WTC11 (cell line): ENCODE measurements around the gene THOC5. TPM values are rescaled to one million over a fixed set of nuclear protein-coding genes. Genes with fewer than 3 reads are reported as not detected.

Experiments used
- ATAC-seq: fragments of 200-7000 bp; cut with Tn5 transposase; 2 replicates; pipeline ENCODE4 v1.10.0; 2021; ENCODE audit warnings: mild to moderate bottlenecking, moderate library complexity
- CTCF ChIA-PET: fragments of 300-600 bp; sonication (Branson Sonifier 250); formaldehyde crosslinking; loops from one replicate; lab custom pipeline; 2021; ENCODE audit warnings: antibody characterized with exemption; lab: Charles Lee
- POLR2A ChIA-PET: fragments of 350-600 bp; sonication (Branson Sonifier 250); formaldehyde crosslinking; loops from one replicate; lab custom pipeline; 2021; ENCODE audit warnings: antibody characterized with exemption; lab: Charles Lee
- DNase-seq: peaks from one replicate; pipeline ENCODE4 v3.0.0; 2021; ENCODE audit warnings: low spot score
- H3K27ac Mint-ChIP-seq: 2 replicates; pipeline ENCODE4 v1.8.0; 2021; ENCODE audit warnings: mixed read lengths
- H3K27me3 Mint-ChIP-seq: 2 replicates; pipeline ENCODE4 v1.8.0; 2021; ENCODE audit warnings: low read depth, mild to moderate bottlenecking, moderate library complexity, mixed read lengths
- H3K36me3 Mint-ChIP-seq: 2 replicates; pipeline ENCODE4 v1.8.0; 2021; ENCODE audit warnings: mixed read lengths
- H3K4me1 Mint-ChIP-seq: 2 replicates; pipeline ENCODE4 v1.8.0; 2022; ENCODE audit warnings: mixed read lengths
- H3K4me3 Mint-ChIP-seq: 2 replicates; pipeline ENCODE4 v1.8.0; 2021; ENCODE audit warnings: mild to moderate bottlenecking, moderate library complexity, mixed read lengths
- H3K9me3 Mint-ChIP-seq: 2 replicates; pipeline ENCODE4 v1.8.0; 2021; ENCODE audit warnings: mixed read lengths
- AFF4 ChIP-seq: sonication (generic); formaldehyde crosslinking; IDR thresholded peaks from 2 replicates; pipeline ENCODE4 v1.8.1; 2023; ENCODE audit warnings: mild to moderate bottlenecking, missing genetic modification reagents, borderline replicate concordance
- ATF3 ChIP-seq: sonication (generic); formaldehyde crosslinking; conservative IDR thresholded peaks from 2 replicates; pipeline ENCODE4 v1.8.1; 2022; ENCODE audit warnings: mild to moderate bottlenecking, missing genetic modification reagents
- CREB1 ChIP-seq: sonication (generic); formaldehyde crosslinking; IDR thresholded peaks from 2 replicates; pipeline ENCODE4 v1.8.0; 2023; ENCODE audit warnings: mild to moderate bottlenecking, missing genetic modification reagents
- CTCF ChIP-seq: fragments of 200-600 bp; IDR thresholded peaks from 2 replicates; pipeline ENCODE4 v1.8.0; 2022; ENCODE audit warnings: antibody characterized with exemption
- ELF4 ChIP-seq: sonication (generic); formaldehyde crosslinking; IDR thresholded peaks from 2 replicates; pipeline ENCODE4 v1.8.1; 2022; ENCODE audit warnings: low read depth, mild to moderate bottlenecking, moderate library complexity, missing genetic modification reagents
- EMX1 ChIP-seq: fragments of 250-450 bp; sonication (Bioruptor Pico); IDR thresholded peaks from 2 replicates; pipeline ENCODE4 v1.8.0; 2021; ENCODE audit warnings: mild to moderate bottlenecking
- ESRRA ChIP-seq: sonication (generic); formaldehyde crosslinking; IDR thresholded peaks from 2 replicates; pipeline ENCODE4 v1.8.1; 2022; ENCODE audit warnings: mild to moderate bottlenecking, missing genetic modification reagents, borderline replicate concordance
- FOXK1 ChIP-seq: sonication (generic); formaldehyde crosslinking; IDR thresholded peaks from 2 replicates; pipeline ENCODE4 v1.8.0; 2022; ENCODE audit warnings: mild to moderate bottlenecking, moderate library complexity, missing genetic modification reagents
- GRHL2 ChIP-seq: fragments of 250-450 bp; sonication (Bioruptor Pico); IDR thresholded peaks from 2 replicates; pipeline ENCODE4 v1.8.0; 2022; ENCODE audit warnings: mild to moderate bottlenecking, moderate library complexity; ENCODE audit not compliant: insufficient replicate concordance, severe bottlenecking
- HMGXB4 ChIP-seq: sonication (generic); formaldehyde crosslinking; IDR thresholded peaks from 2 replicates; pipeline ENCODE4 v1.8.1; 2023; ENCODE audit warnings: mild to moderate bottlenecking, moderate library complexity, missing genetic modification reagents
- MXD4 ChIP-seq: fragments of 250-450 bp; sonication (Bioruptor Pico); IDR thresholded peaks from 2 replicates; pipeline ENCODE4 v1.8.0; 2021; ENCODE audit warnings: mild to moderate bottlenecking, moderate library complexity, borderline replicate concordance
- OVOL2 ChIP-seq: fragments of 250-450 bp; sonication (Bioruptor Pico); IDR thresholded peaks from 2 replicates; pipeline ENCODE4 v1.9.0; 2021; ENCODE audit warnings: mild to moderate bottlenecking, borderline replicate concordance
- SOX15 ChIP-seq: fragments of 250-450 bp; sonication (Bioruptor Pico); IDR thresholded peaks from 2 replicates; pipeline ENCODE4 v1.9.0; 2021; ENCODE audit warnings: mild to moderate bottlenecking
- TEAD1 ChIP-seq: sonication (generic); formaldehyde crosslinking; IDR thresholded peaks from 2 replicates; pipeline ENCODE4 v1.8.0; 2022; ENCODE audit warnings: mild to moderate bottlenecking, missing genetic modification reagents
- TP53 ChIP-seq: sonication (generic); formaldehyde crosslinking; IDR thresholded peaks from 2 replicates; pipeline ENCODE4 v1.8.1; 2023; ENCODE audit warnings: mild to moderate bottlenecking, missing genetic modification reagents
- USF2 ChIP-seq: sonication (generic); formaldehyde crosslinking; IDR thresholded peaks from 2 replicates; pipeline ENCODE4 v1.8.1; 2023; ENCODE audit warnings: mild to moderate bottlenecking, missing genetic modification reagents, moderate library complexity
- ZNF281 ChIP-seq: sonication (generic); formaldehyde crosslinking; IDR thresholded peaks from 2 replicates; pipeline ENCODE4 v1.8.0; 2023; ENCODE audit warnings: mild to moderate bottlenecking, missing genetic modification reagents
- ZNF425 ChIP-seq: fragments of 250-450 bp; sonication (Bioruptor Pico); conservative IDR thresholded peaks from 2 replicates; pipeline ENCODE4 v1.9.0; 2021; ENCODE audit warnings: mild to moderate bottlenecking
- ZNF512 ChIP-seq: sonication (generic); formaldehyde crosslinking; IDR thresholded peaks from 2 replicates; pipeline ENCODE4 v1.8.1; 2022; ENCODE audit warnings: missing genetic modification reagents, borderline replicate concordance
- total RNA-seq: library from RNA; stranded (reverse); gene quantifications from 3 replicates; pipeline ENCODE4 v1.2.3, GENCODE V29; 2021

The THOC5 gene
- total RNA-seq, 1 experiment from 2014 or later: 51.2 TPM

GRCh38 chr22:29481265-29482000, 72.1 kb downstream of the THOC5 start:
- Mint-ChIP-seq H3K27me3 (peaks cover 63% of the 10 kb centered on the region), H3K27ac (peak overlapping the region; percentile 77; the same call in 1 of the 2 replicates)
- TF ChIP-seq EMX1 (CRISPR knock-in tag): no peak
- no peak for TF ChIP-seq ELF4
- no peak for TF ChIP-seq MXD4 (CRISPR knock-in tag)
- no peak for TF ChIP-seq ATF3 (CRISPR knock-in tag)
- peak; percentile 53; the same call in 1 of the 2 replicates for TF ChIP-seq FOXK1
- TF ChIP-seq TP53 (CRISPR knock-in tag): no peak
- peak; percentile 21; the same call in 1 of the 2 replicates for TF ChIP-seq HMGXB4 (CRISPR knock-in tag)
- TF ChIP-seq TEAD1: no peak
- TF ChIP-seq USF2 (CRISPR knock-in tag): no peak
- peak; percentile 83; the same call in 1 of the 2 replicates for TF ChIP-seq ESRRA
- TF ChIP-seq OVOL2 (CRISPR knock-in tag): no peak
- no peak for TF ChIP-seq GRHL2 (CRISPR knock-in tag)
- TF ChIP-seq ZNF512 (CRISPR knock-in tag): no peak
- TF ChIP-seq ZNF425 (CRISPR knock-in tag): no peak
- TF ChIP-seq CTCF: no peak
- TF ChIP-seq AFF4 (CRISPR knock-in tag): no peak
- no peak for TF ChIP-seq CREB1 (CRISPR knock-in tag)
- no peak for TF ChIP-seq SOX15 (CRISPR knock-in tag)
- peak; percentile 90; the same call in 1 of the 2 replicates for TF ChIP-seq ZNF281 (CRISPR knock-in tag)

More at GRCh38 chr22:29481265-29482000, 72.1 kb downstream of the THOC5 start:
- ChIA-PET POLR2A (no interaction called here), CTCF (interaction anchor here (0.6 to 6.2 kb wide), 7 partner anchors 11 to 86 kb away, joined by 3 to 60 read pairs (median 6); partner anchors contain the start of gene THOC5)
- peaks cover 42% of the 10 kb centered on the region for H3K4me1 Mint-ChIP-seq
- ATAC-seq (peak; percentile 59), DNase-seq (peak; percentile 82)
- no peaks in the 10 kb centered on the region for H3K9me3 Mint-ChIP-seq
- H3K4me3 Mint-ChIP-seq: peak overlapping the region; percentile 78
- H3K36me3 Mint-ChIP-seq: peaks cover 8% of the 10 kb centered on the region; the same call in 1 of the 2 replicates
